Measurements from ENCODE around the gene SLC8B1. TPM values are rescaled to one million over a fixed set of nuclear protein-coding genes. Genes with fewer than 3 reads are reported as not detected.
A peak's percentile ranks its signal among the peaks of the same experiment; 100 is the strongest.

The SLC8B1 gene
- total and polyA plus RNA-seq, 9 of the 15 experiments (the other 6 are each of a cell fraction or from before 2014, with no cell fraction given), result 0.86 to 34.1 (median 18.5) TPM

GRCh38 chr12:113314121-113314529, 20.8 kb downstream of the SLC8B1 start:
- Histone ChIP-seq H3K9me1 (ENCODE audit: control insufficient read depth, insufficient read depth, low read length) (peaks cover 5% of the 10 kb centered on the region), H3K27me3 (ENCODE audit: control insufficient read depth in 2 of 2, insufficient read depth in 2 of 2, low read length in 2 of 2) (no peaks in the 10 kb centered on the region), H3K4me2 (ENCODE audit: insufficient read depth, low read length) (peak overlapping the region; percentile 12; the same call in 1 of the 2 replicates), H3K9me3 (replicated peaks; ENCODE audit: control insufficient read depth, insufficient read depth, low read depth, low read length) (no peaks in the 10 kb centered on the region), H2AFZ (ENCODE audit: low read depth, low read length) (no peak overlapping the region), H3K9ac (ENCODE audit: insufficient read depth in 1 of 2, low read depth in 2 of 2, low read length in 2 of 2) (peak overlapping the region in 1 of 2 experiments; percentile 16; a peak in 1 of 4 replicates), H3K36me3 (ENCODE audit: control insufficient read depth, insufficient read depth, low read length) (peaks cover 82% of the 10 kb centered on the region), H3K4me1 (replicated peaks in 1 of 2; ENCODE audit: control insufficient read depth in 2 of 2, insufficient read depth in 2 of 2, low read length in 2 of 2) (peaks cover 4 to 7% of the 10 kb centered on the region in 2 experiments; a peak in 4 of 5 replicates), H3K4me3 (no peak overlapping the region), H3K79me2 (ENCODE audit: control insufficient read depth, insufficient read depth, low read length) (no peaks in the 10 kb centered on the region), H3K27ac (ENCODE audit: extremely low read depth, low read depth, low read length) (no peak overlapping the region), H4K20me1 (replicated peaks; ENCODE audit: control insufficient read depth, insufficient read depth, low read length) (no peaks in the 10 kb centered on the region; the same call in 1 of the 2 replicates)
- DNase-seq (ENCODE audit: extremely low read depth in 1 of 4, low spot score in 3 of 4) (peak; percentile 52 to 83 (median 70)), ATAC-seq (peak; percentile 67), FAIRE-seq (peak; percentile 85)
- intact Hi-C loops (cut with micrococcal nuclease) (no loop called here), in situ Hi-C loops (cut with MboI) (loop anchor here (5.0 to 10.0 kb wide), 2 partner anchors 118 to 601 kb away; no protein-coding TSS in a partner anchor)
- BruUV-seq (replicated peaks), result no TSS peak
- POLR2A ChIA-PET, result interaction anchor here (0.7 to 2.0 kb wide), 3 partner anchors 12 to 676 kb away, joined by 3 to 4 read pairs (median 4); no protein-coding TSS in a partner anchor
- CTCF ChIA-PET (ENCODE audit: low intra/inter-chr PET ratio), result interaction anchor here (0.6 kb wide), 1 partner anchor 12 kb away, joined by 3 read pairs; no protein-coding TSS in a partner anchor
- WGBS (ENCODE audit: insufficient coverage, low coverage, missing lambda C conversion rate), result 4% methylated on average over 7 of the region's 7 CpGs
- TF ChIP-seq ATF1 (CRISPR knock-in tag; IDR thresholded peaks at IDR 0.05) (no peak), ATF1 (tag; IDR thresholded peaks at IDR 0.05) (0 out of 2 replicates have a peak, but pooled peaks have one; percentile 13), SMARCE1 (IDR thresholded peaks at IDR 0.05) (peak; percentile 70; the same call in 1 of the 2 replicates), TEAD2 (tag; IDR thresholded peaks at IDR 0.05) (no peak), RCOR1 (IDR thresholded peaks at IDR 0.05; ENCODE audit: borderline replicate concordance in 1 of 2, low read depth in 2 of 2, low read length in 2 of 2) (peak in 1 of 2 experiments; percentile 85; a peak in 2 of 4 replicates), CBFA2T2 (conservative IDR thresholded peaks at IDR 0.05) (no peak; the same call in 1 of the 2 replicates), MCM5 (IDR thresholded peaks at IDR 0.05; ENCODE audit: low read depth) (no peak), TRIM28 (IDR thresholded peaks at IDR 0.05) (no peak), ZNF121 (CRISPR knock-in tag; conservative IDR thresholded peaks at IDR 0.05) (no peak), RAD21 (CRISPR knock-in tag; conservative IDR thresholded peaks at IDR 0.05 in 1 of 2, IDR thresholded peaks at IDR 0.05 in 1 of 2) (peak in 1 of 2 experiments; percentile 21; a peak in 2 of 4 replicates), CHD4 (IDR thresholded peaks at IDR 0.05; ENCODE audit: insufficient read depth, insufficient replicate concordance, low read depth, low read length, poor library complexity, severe bottlenecking) (peak; percentile 66), TEAD4 (IDR thresholded peaks at IDR 0.05; ENCODE audit: low read length) (0 out of 2 replicates have a peak, but pooled peaks have one; percentile 34), TEAD4 (CRISPR knock-in tag; IDR thresholded peaks at IDR 0.05; ENCODE audit: borderline replicate concordance) (no peak), NFIX (CRISPR knock-in tag; IDR thresholded peaks at IDR 0.05; ENCODE audit: low read depth) (no peak), PREB (CRISPR knock-in tag; IDR thresholded peaks at IDR 0.05) (no peak), PPARD (CRISPR knock-in tag; IDR thresholded peaks at IDR 0.05) (no peak), ZBTB7A (IDR thresholded peaks at IDR 0.05; ENCODE audit: borderline replicate concordance, control insufficient read depth, low read depth, low read length) (no peak), HDGF (IDR thresholded peaks at IDR 0.05) (peak; percentile 87), CBFA2T3 (IDR thresholded peaks at IDR 0.05) (peak; percentile 64), ZNF77 (CRISPR knock-in tag; IDR thresholded peaks at IDR 0.05) (no peak)

All from K562 (cell line).